GM04503 (cell line): Measurements from ENCODE around the gene PHF13.
"Not testable (repeated sequence)": the region's sequence is repeated elsewhere in the genome, so short reads cannot be mapped to it uniquely, and the experiment has no call there.

Experiments used
- DNase-seq: peaks from one replicate; pipeline ENCODE4 v3.0.0-alpha.2; 2012; ENCODE audit warnings: low read depth

The PHF13 gene

GRCh38 chr1:6631058-6631457, 17.5 kb downstream of the PHF13 start:
- DNase-seq: no peak

GRCh38 chr1:6632588-6633514, 19.3 kb downstream of the PHF13 start:
- no peak for DNase-seq

DNA sequence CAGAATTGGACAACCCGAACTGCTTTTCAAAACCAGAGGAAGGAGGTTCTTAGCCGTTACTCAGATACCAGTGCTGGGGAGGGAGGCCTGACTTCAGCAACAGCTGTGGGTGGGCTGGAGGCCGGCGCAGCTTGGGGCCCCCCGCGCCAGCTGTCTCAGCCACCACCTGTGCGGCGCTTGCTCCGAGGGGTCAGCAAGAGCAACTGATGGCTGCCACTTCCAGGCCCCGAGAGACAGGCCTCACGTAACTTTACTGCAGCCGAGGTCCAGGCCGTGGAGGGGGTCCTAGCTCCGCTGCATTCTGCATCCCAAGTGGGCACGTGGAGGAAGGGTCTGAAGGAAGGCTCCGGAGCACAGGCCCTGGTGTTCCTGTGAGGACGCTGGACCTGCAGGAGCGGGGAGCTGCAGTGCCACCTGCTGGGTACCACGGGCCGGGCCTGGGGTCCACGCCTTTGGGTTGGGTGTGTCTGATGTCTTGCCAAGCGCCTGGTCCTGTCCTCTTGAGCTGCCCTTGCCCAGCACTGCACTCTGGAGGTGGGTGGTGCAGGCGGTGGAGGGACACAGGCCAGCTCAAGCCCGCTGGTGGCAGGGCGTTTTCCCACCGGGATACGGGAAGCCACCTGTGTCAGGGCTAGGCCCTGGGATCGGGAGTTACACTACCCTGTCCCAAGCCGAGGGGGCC, 21.0 kb downstream of the PHF13 start:
- no peak for DNase-seq

GRCh38 chr1:6635161-6635909, 21.8 kb downstream of the PHF13 start:
- DNase-seq: no peak

DNA sequence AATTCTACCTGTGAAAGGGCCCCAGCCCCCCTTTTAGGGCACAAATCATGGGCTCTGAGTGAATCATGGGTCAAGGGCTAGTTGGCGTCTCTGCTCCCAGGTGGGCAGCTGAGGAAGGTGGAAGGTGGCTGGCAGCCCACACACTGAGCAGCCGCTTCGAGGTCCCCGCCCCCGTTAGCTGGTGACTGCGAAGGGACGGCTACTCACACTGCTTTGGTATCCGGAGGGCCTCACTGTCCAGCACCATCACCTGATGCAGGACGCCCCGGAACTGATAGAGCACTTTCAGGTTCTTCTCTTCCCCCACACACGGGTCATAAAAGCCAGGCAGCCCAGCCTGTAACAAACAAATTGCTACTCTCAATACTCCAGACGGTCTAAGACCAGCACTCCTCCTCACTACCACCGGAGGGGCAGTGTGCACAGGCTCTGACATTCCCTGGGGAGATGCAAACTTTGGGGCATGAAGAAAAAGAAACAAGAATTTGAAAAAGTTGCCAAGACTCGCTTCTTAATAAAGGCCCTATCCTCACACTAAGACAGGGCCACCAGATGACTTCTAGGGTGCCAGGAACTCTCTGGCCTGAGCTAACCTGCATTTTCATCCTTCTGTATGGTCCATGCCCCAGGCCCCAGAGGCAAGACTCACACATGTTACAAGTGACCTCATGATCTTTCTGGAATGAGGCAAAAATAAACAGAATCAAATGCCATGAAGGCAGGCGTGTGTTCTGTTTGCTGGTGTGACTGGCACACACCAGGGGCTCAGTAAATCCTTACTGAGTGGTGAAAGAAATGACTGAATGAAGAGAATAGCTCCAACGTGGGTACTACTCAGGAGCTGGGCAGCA, 22.6 kb downstream of the PHF13 start:
- DNase-seq: no peak

- not testable (repeated sequence) for DNase-seq
These were observed 23.2 kb downstream of the PHF13 start for GRCh38 chr1:6636778-6637177.

- DNase-seq: no peak
These were observed 24.2 kb downstream of the PHF13 start for GRCh38 chr1:6637770-6638169.

- peak; percentile 20 for DNase-seq
These were observed 24.7 kb downstream of the PHF13 start for GRCh38 chr1:6638226-6638625.

- DNase-seq: not testable (repeated sequence)
These were observed 27.3 kb downstream of the PHF13 start for GRCh38 chr1:6640867-6641266.

- DNase-seq: no peak
These were observed 31.5 kb downstream of the PHF13 start for GRCh38 chr1:6645018-6645417.

DNA sequence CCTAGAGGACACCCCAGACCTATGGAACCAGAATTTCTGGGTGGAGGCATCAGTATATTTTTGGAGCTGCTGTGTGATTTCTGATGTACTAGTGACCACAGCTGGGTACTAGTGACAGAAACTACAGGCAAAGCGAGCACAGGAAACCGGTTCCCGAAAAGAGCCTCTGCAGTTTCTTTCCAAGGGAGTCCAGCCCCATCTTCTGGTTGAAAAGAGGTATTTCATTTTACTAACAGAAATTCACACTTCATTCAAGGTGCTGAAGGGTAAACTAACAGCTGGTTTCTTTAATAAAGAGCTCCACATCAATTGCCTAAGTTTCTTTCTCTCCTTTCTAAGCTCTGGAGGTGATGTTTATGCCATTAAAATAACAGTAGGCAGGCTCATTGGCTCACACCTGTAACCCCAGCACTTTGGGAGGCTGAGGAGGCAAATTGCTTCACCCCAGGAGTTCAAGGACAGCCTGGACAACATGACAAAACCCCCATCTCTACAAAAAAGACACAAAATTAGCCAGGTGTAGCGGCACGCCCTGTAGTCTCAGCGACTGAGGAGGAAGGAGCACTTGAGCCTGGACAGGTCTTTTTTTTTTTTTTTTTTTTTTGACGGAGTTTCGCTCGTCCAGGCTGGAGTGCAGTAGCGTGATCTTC, 33.1 kb downstream of the PHF13 start:
- no peak for DNase-seq

GRCh38 chr1:6648556-6648955, 35.0 kb downstream of the PHF13 start:
- no peak for DNase-seq

DNA sequence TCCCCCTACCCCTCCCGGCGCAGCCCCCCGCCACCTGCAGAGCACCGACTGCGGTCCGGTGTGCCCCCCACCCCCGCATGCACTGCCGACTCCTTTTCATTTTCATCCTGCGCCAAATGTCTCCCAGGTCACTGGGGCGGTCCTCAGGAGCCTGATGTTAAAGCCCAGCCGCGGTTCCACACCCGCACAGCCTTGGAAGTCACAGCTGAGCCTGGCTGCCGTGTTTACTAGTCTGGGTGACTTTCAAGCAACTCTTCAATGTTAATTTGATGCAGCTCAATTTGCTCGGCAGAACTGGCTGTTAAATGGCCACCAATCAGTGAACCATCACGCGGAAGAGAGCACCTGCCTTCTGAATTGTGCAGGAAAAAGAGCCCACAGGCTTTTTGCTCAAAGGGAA, 38.4 kb downstream of the PHF13 start:
- DNase-seq: no peak

DNA sequence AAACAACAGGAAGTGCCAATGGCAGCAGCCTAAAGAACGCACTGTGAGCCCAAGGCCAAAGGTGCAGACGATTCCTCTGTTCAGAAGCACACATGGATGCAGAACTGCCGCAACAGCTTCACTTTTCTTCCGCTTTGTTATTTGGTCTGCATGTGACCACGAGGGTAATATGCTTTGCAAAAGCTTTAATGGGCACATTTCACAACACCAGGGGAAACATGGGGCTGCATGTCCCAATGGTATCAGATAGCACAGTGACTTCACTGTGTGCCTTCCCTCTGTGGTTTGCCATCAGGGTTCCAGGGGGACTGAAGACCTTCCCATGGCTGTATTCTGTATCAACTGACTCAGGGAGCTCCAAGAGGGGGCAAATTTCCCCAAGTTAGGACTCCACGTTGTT, 39.5 kb downstream of the PHF13 start:
- no peak for DNase-seq

GRCh38 chr1:6653436-6654290, 40.1 kb downstream of the PHF13 start:
- DNase-seq: no peak

DNA sequence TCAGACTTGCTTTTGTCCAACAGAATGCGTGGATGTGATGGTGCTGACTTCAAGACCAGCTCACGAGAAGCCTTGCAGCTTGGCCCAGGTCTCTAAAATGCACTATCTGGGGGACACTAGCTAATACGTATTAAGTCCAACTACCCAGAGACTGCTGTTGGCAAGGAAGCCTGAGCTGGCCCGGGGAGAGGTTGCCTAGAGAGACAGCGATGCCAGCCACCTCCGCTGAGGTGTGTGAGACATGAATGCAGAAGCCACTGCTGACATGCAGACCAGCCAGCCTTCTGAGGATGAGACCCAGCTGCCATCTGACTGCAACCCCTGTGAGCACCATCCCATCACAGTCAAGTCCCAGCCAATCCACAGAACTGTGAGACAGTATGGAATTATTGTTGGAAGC, 43.6 kb downstream of the PHF13 start:
- DNase-seq: no peak

DNA sequence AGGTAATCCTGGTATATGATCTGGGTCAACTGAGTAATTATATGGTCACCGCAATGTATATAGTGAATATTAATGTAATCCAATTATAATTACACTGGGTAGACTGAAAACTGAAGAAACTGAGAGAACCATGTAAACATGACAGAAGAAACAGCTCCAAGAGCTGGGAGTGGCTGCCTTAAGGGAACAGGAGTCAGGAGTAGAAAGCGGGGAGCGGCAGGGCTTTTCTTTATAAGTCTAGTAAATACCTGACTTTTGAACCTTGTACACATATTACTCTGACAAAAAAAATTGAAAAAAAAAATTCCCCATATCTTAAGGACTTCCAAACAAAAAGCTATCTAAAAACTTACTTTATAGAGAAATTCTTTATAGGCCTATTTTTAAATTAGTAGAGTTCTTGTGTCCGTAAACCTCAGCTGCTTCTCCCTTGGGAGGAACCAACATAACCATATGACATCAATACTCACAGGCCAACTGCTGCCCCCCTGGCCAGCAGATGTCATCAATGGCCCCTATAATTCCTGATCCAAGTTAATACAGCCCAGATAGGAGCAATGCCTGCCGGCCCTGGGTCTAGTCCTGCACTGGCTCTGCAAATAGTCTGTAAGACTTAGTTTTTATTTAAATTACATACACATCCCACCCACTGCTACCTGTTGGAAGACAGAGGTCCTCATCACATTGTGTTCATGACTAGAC, 45.0 kb downstream of the PHF13 start:
- DNase-seq: no peak

GRCh38 chr1:6660415-6661049, 47.0 kb downstream of the PHF13 start:
- DNase-seq: no peak

GRCh38 chr1:6662468-6662867, 48.9 kb downstream of the PHF13 start:
- not testable (repeated sequence) for DNase-seq
